ENCODE data around the gene GFRA1. TPM values are rescaled to one million over a fixed set of nuclear protein-coding genes. Genes with fewer than 3 reads are reported as not detected.
A peak's percentile ranks its signal among the peaks of the same experiment; 100 is the strongest.

Gene GFRA1
- total and polyA plus RNA-seq, 2 donors (not counting 1 experiment from before 2014, with no cell fraction given): 6.3 to 29.6 TPM

- Histone ChIP-seq H3K4me1 (ENCODE audit: control insufficient read depth, extremely low read depth, insufficient read depth, low read length) (peaks cover 4% of the 10 kb centered on the region), H3K4me2 (ENCODE audit: extremely low read depth, insufficient read depth, low read length) (no peak overlapping the region), H3K4me3 (replicated peaks in 1 of 4; ENCODE audit: control extremely low read depth in 1 of 4, insufficient read depth in 1 of 4, low read depth in 3 of 4, low read length in 4 of 4) (no peak overlapping the region), H4K20me1 (ENCODE audit: control insufficient read depth, extremely low read depth, insufficient read depth, low read length) (no peaks in the 10 kb centered on the region), H3K9me3 (ENCODE audit: control insufficient read depth, insufficient read depth, low read depth, low read length) (no peaks in the 10 kb centered on the region), H3K79me2 (ENCODE audit: control insufficient read depth, insufficient read depth, low read length) (no peaks in the 10 kb centered on the region), H3K27ac (ENCODE audit: insufficient read depth, low read length) (no peak overlapping the region), H3K36me3 (ENCODE audit: control insufficient read depth, insufficient read depth, low read length) (no peaks in the 10 kb centered on the region), H3K9ac (ENCODE audit: insufficient read depth, low read length) (no peak overlapping the region), H3K27me3 (ENCODE audit: control insufficient read depth, insufficient read depth, low read length) (no peaks in the 10 kb centered on the region), H2AFZ (ENCODE audit: low read length) (no peak overlapping the region)
- DNase-seq (ENCODE audit: low read depth in 2 of 2): peak in 1 of 2 donors; percentile 68
- TF ChIP-seq CTCF (conservative IDR thresholded peaks at IDR 0.05 in 1 of 2, IDR thresholded peaks at IDR 0.05 in 1 of 2; ENCODE audit: low read depth in 1 of 2, low read length in 2 of 2): no peak
- no peak for TF ChIP-seq EZH2 (IDR thresholded peaks at IDR 0.05; ENCODE audit: low read length, missing control alignments)
These were observed 160.5 kb downstream of the GFRA1 start for GRCh38 chr10:116112232-116113231.

GRCh38 chr10:116111483-116112095 is 161.4 kb downstream of the GFRA1 start:
- H3K27ac ChIP-seq (ENCODE audit: insufficient read depth, low read length): no peak overlapping the region
- H3K79me2 ChIP-seq (ENCODE audit: control insufficient read depth, insufficient read depth, low read length): no peaks in the 10 kb centered on the region
- no peaks in the 10 kb centered on the region for H3K27me3 ChIP-seq (ENCODE audit: control insufficient read depth, insufficient read depth, low read length)
- no peaks in the 10 kb centered on the region for H4K20me1 ChIP-seq (ENCODE audit: control insufficient read depth, extremely low read depth, insufficient read depth, low read length)
- DNase-seq (ENCODE audit: low read depth in 2 of 2): no peak
- H3K36me3 ChIP-seq (ENCODE audit: control insufficient read depth, insufficient read depth, low read length): no peaks in the 10 kb centered on the region
- no peak overlapping the region for H3K9ac ChIP-seq (ENCODE audit: insufficient read depth, low read length)
- no peak overlapping the region for H3K4me3 ChIP-seq (replicated peaks in 1 of 4; ENCODE audit: control extremely low read depth in 1 of 4, insufficient read depth in 1 of 4, low read depth in 3 of 4, low read length in 4 of 4)
- TF ChIP-seq EZH2 (IDR thresholded peaks at IDR 0.05; ENCODE audit: low read length, missing control alignments): no peak
- no peak for TF ChIP-seq CTCF (conservative IDR thresholded peaks at IDR 0.05 in 1 of 2, IDR thresholded peaks at IDR 0.05 in 1 of 2; ENCODE audit: low read depth in 1 of 2, low read length in 2 of 2)
- no peak overlapping the region for H2AFZ ChIP-seq (ENCODE audit: low read length)
- no peaks in the 10 kb centered on the region for H3K9me3 ChIP-seq (ENCODE audit: control insufficient read depth, insufficient read depth, low read depth, low read length)
- H3K4me2 ChIP-seq (ENCODE audit: extremely low read depth, insufficient read depth, low read length): no peak overlapping the region
- peaks cover 4% of the 10 kb centered on the region for H3K4me1 ChIP-seq (ENCODE audit: control insufficient read depth, extremely low read depth, insufficient read depth, low read length)

- Histone ChIP-seq H3K79me2 (ENCODE audit: control insufficient read depth, insufficient read depth, low read length) (no peaks in the 10 kb centered on the region), H3K27me3 (ENCODE audit: control insufficient read depth, insufficient read depth, low read length) (no peaks in the 10 kb centered on the region), H3K4me1 (ENCODE audit: control insufficient read depth, extremely low read depth, insufficient read depth, low read length) (peaks cover 4% of the 10 kb centered on the region), H3K9ac (ENCODE audit: insufficient read depth, low read length) (no peak overlapping the region), H3K36me3 (ENCODE audit: control insufficient read depth, insufficient read depth, low read length) (no peaks in the 10 kb centered on the region), H4K20me1 (ENCODE audit: control insufficient read depth, extremely low read depth, insufficient read depth, low read length) (no peaks in the 10 kb centered on the region), H3K4me2 (ENCODE audit: extremely low read depth, insufficient read depth, low read length) (no peak overlapping the region), H2AFZ (ENCODE audit: low read length) (no peak overlapping the region), H3K27ac (ENCODE audit: insufficient read depth, low read length) (no peak overlapping the region), H3K4me3 (replicated peaks in 1 of 4; ENCODE audit: control extremely low read depth in 1 of 4, insufficient read depth in 1 of 4, low read depth in 3 of 4, low read length in 4 of 4) (no peak overlapping the region), H3K9me3 (ENCODE audit: control insufficient read depth, insufficient read depth, low read depth, low read length) (no peaks in the 10 kb centered on the region)
- TF ChIP-seq EZH2 (IDR thresholded peaks at IDR 0.05; ENCODE audit: low read length, missing control alignments): no peak
- no peak for TF ChIP-seq CTCF (conservative IDR thresholded peaks at IDR 0.05 in 1 of 2, IDR thresholded peaks at IDR 0.05 in 1 of 2; ENCODE audit: low read depth in 1 of 2, low read length in 2 of 2)
- no peak for DNase-seq (ENCODE audit: low read depth in 2 of 2)
These were observed 162.3 kb downstream of the GFRA1 start for GRCh38 chr10:116110736-116111135.
